H1 (cell line): Measurements from ENCODE around the gene TYRP1. TPM values are rescaled to one million over a fixed set of nuclear protein-coding genes. Genes with fewer than 3 reads are reported as not detected.

ENCODE experiments used
- CTCF ChIA-PET: fragments of 300-600 bp; sonication (Branson Sonifier 250); formaldehyde crosslinking; loops from one replicate; lab custom pipeline; 2021; ENCODE audit not compliant: partially characterized antibody; lab: Charles Lee
- POLR2A ChIA-PET: fragments of 300-600 bp; sonication (Branson Sonifier 250); formaldehyde crosslinking; loops from one replicate; lab custom pipeline; 2021; ENCODE audit warnings: inconsistent platforms; ENCODE audit not compliant: partially characterized antibody; lab: Charles Lee
- DNase-seq, 2 experiments: peaks; one replicate each; pipeline versions ENCODE4 v3.0.0 to v3.0.0-alpha.2; 2010 to 2022; ENCODE audit warnings: low spot score in 2 of 2, low read depth in 1 of 2, mixed read lengths in 1 of 2
- FAIRE-seq: peaks from 2 replicates; lab custom pipeline; 2011; peaks lifted over from hg19 to GRCh38; lab: Jason Lieb, UNC
- H2AFZ ChIP-seq: 2 replicates; pipeline ENCODE4 v1.8.1; 2012; ENCODE audit warnings: low read length, inconsistent platforms
- H2AK5ac ChIP-seq: 2 replicates; pipeline ENCODE4 v1.6.1; 2013; ENCODE audit warnings: low read depth, low read length
- H2BK120ac ChIP-seq: replicated peaks from 2 replicates; pipeline ENCODE3; 2013; ENCODE audit warnings: low read depth, low read length, inconsistent platforms
- H2BK12ac ChIP-seq: 2 replicates; pipeline ENCODE4 v1.6.1; 2013; ENCODE audit warnings: low read depth, low read length
- H2BK15ac ChIP-seq: 2 replicates; pipeline ENCODE4 v1.6.1; 2013; ENCODE audit warnings: low read length
- H2BK20ac ChIP-seq: 2 replicates; pipeline ENCODE4 v1.6.1; 2013; ENCODE audit warnings: low read length
- H2BK5ac ChIP-seq: 2 replicates; pipeline ENCODE4 v1.6.1; 2013; ENCODE audit warnings: low read depth, low read length
- H3K14ac ChIP-seq: 2 replicates; pipeline ENCODE4 v1.6.1; 2013; ENCODE audit warnings: inconsistent platforms; ENCODE audit not compliant: insufficient read length
- H3K18ac ChIP-seq: 2 replicates; pipeline ENCODE4 v1.6.1; 2013; ENCODE audit warnings: low read length; ENCODE audit errors: extremely low read depth
- H3K23ac ChIP-seq: 2 replicates; pipeline ENCODE4 v1.6.1; 2013; ENCODE audit warnings: inconsistent platforms; ENCODE audit not compliant: insufficient read length
- H3K23me2 ChIP-seq: 2 replicates; pipeline ENCODE4 v1.6.1; 2013; ENCODE audit warnings: low read depth, low read length
- H3K27ac ChIP-seq: 2 replicates; pipeline ENCODE4 v1.6.1; 2011; ENCODE audit warnings: low read depth, low read length, inconsistent platforms
- H3K27me3 ChIP-seq, 4 experiments: replicated peaks in 1 of 4; 1 replicate in 1 of 4; 2 replicates in 3 of 4; pipeline versions ENCODE4 v1.6.1 to v1.8.1; 2011 to 2013; ENCODE audit warnings: low read length in 3 of 4, mild to moderate bottlenecking in 3 of 4, inconsistent platforms in 2 of 4, mixed read lengths in 2 of 4, moderate library complexity in 1 of 4; ENCODE audit not compliant: control insufficient read depth in 3 of 4, insufficient read depth in 3 of 4; ENCODE audit errors: extremely low read depth in 1 of 4
- H3K36me3 ChIP-seq, 4 experiments: 2 replicates each; pipeline versions ENCODE4 v1.6.1 to v1.8.1; 2011 to 2013; ENCODE audit warnings: mild to moderate bottlenecking in 4 of 4, low read length in 3 of 4, moderate library complexity in 2 of 4, control low read depth in 1 of 4, inconsistent platforms in 1 of 4; ENCODE audit not compliant: insufficient read depth in 4 of 4, control insufficient read depth in 2 of 4
- H3K4ac ChIP-seq: replicated peaks from 2 replicates; pipeline ENCODE3; 2013; ENCODE audit warnings: low read length, low read depth, mixed read lengths, inconsistent platforms; ENCODE audit not compliant: insufficient read length
- H3K4me1 ChIP-seq, 4 experiments: replicated peaks in 1 of 4; 1 replicate in 1 of 4; 2 replicates in 3 of 4; pipeline versions ENCODE4 v1.6.1 to v1.8.1; 2011 to 2013; ENCODE audit warnings: low read length in 3 of 4, inconsistent platforms in 2 of 4, mixed read lengths in 1 of 4; ENCODE audit not compliant: insufficient read depth in 4 of 4, control insufficient read depth in 3 of 4
- H3K4me2 ChIP-seq, 2 experiments: 2 replicates each; pipeline versions ENCODE4 v1.6.1 to v1.8.1; 2011 to 2013; ENCODE audit warnings: low read depth in 2 of 2, low read length in 2 of 2, control low read depth in 1 of 2, inconsistent platforms in 1 of 2, mild to moderate bottlenecking in 1 of 2; ENCODE audit not compliant: insufficient read depth in 1 of 2
- H3K4me3 ChIP-seq, 4 experiments: fragments of 200-600, 300-600 bp in 1 of 4; sonication (generic), shearing (Covaris generic), sonication (Bioruptor Twin) in 1 of 4; 2 replicates each; pipeline versions ENCODE4 v1.5.1 to v1.8.1; 2011 to 2016; ENCODE audit warnings: low read length in 4 of 4, low read depth in 3 of 4, control low read depth in 2 of 4, inconsistent platforms in 2 of 4, mild to moderate bottlenecking in 2 of 4, mixed read lengths in 1 of 4, moderate library complexity in 1 of 4; ENCODE audit not compliant: insufficient read depth in 2 of 4; ENCODE audit errors: extremely low read depth in 1 of 4
- H3K56ac ChIP-seq: replicated peaks from 2 replicates; pipeline ENCODE3; 2013; ENCODE audit warnings: low read depth, mild to moderate bottlenecking, mixed read lengths, low read length, inconsistent platforms; ENCODE audit not compliant: insufficient read length
- H3K79me1 ChIP-seq: 2 replicates; pipeline ENCODE4 v1.6.1; 2013; ENCODE audit warnings: low read depth, low read length, control low read depth
- H3K79me2 ChIP-seq, 2 experiments: 2 replicates each; pipeline versions ENCODE4 v1.6.1 to v1.8.1; 2012 to 2013; ENCODE audit warnings: low read length in 2 of 2, mild to moderate bottlenecking in 2 of 2, inconsistent platforms in 1 of 2; ENCODE audit not compliant: insufficient read depth in 2 of 2, control insufficient read depth in 1 of 2
- H3K9ac ChIP-seq, 4 experiments: replicated peaks in 1 of 4; 1 replicate in 1 of 4; 2 replicates in 3 of 4; pipeline versions ENCODE4 v1.6.1 to v1.8.1; 2011 to 2013; ENCODE audit warnings: low read depth in 3 of 4, low read length in 3 of 4, control low read depth in 2 of 4, mild to moderate bottlenecking in 2 of 4, moderate library complexity in 2 of 4, inconsistent platforms in 1 of 4; ENCODE audit errors: extremely low read depth in 1 of 4
- H3K9me3 ChIP-seq, 2 experiments: 2 replicates each; pipeline versions ENCODE4 v1.6.1 to v1.8.1; 2012 to 2013; ENCODE audit warnings: mild to moderate bottlenecking in 2 of 2, moderate library complexity in 2 of 2, control low read depth in 1 of 2, inconsistent platforms in 1 of 2, low read depth in 1 of 2, low read length in 1 of 2, mixed read lengths in 1 of 2; ENCODE audit not compliant: insufficient read depth in 2 of 2
- H4K20me1 ChIP-seq, 2 experiments: replicated peaks in 1 of 2; 2 replicates each; pipeline versions ENCODE3 to v1.8.1; 2011 to 2013; ENCODE audit warnings: inconsistent platforms in 2 of 2, low read length in 2 of 2, mild to moderate bottlenecking in 1 of 2; ENCODE audit not compliant: insufficient read depth in 2 of 2, control insufficient read depth in 1 of 2
- H4K5ac ChIP-seq: 2 replicates; pipeline ENCODE4 v1.6.1; 2013; ENCODE audit warnings: low read length, low read depth, mixed read lengths, inconsistent platforms; ENCODE audit not compliant: insufficient read length
- H4K8ac ChIP-seq: 2 replicates; pipeline ENCODE4 v1.8.0; 2013; ENCODE audit warnings: mild to moderate bottlenecking, moderate library complexity, low read length, inconsistent platforms; ENCODE audit not compliant: insufficient read depth; ENCODE audit errors: extremely low read depth
- H4K91ac ChIP-seq: replicated peaks from 2 replicates; pipeline ENCODE3; 2013; ENCODE audit warnings: low read length, mixed read lengths, inconsistent platforms; ENCODE audit not compliant: insufficient read length
- POLR2AphosphoS5 ChIP-seq: IDR thresholded peaks from 2 replicates; pipeline ENCODE4 v1.6.1; 2011; ENCODE audit warnings: low read depth, low read length
- TEAD4 ChIP-seq: IDR thresholded peaks from 2 replicates; pipeline ENCODE4 v1.6.1; 2012; ENCODE audit warnings: low read depth, low read length, inconsistent platforms, mixed read lengths
- WGBS, 2 experiments: shearing (Covaris generic) in 1 of 2; methylation state at CpG; one replicate each; pipeline versions ENCODE4 v1.1.6 to v1.1.7; 2013 to 2015; ENCODE audit warnings: low lambda C conversion rate in 2 of 2, mixed read lengths in 2 of 2, inconsistent platforms in 1 of 2, low coverage in 1 of 2, missing lambda C conversion rate in 1 of 2; ENCODE audit not compliant: insufficient replicate concordance in 2 of 2, insufficient coverage in 1 of 2, insufficient read length in 1 of 2; ENCODE audit errors: extremely low coverage in 1 of 2, missing lambda C conversion rate in 1 of 2; 5-methylcytosine and 5-hydroxymethylcytosine counted together
- polyA plus RNA-seq, 7 experiments: library from polyadenylated mRNA; depleted of rRNA in 3 of 7; stranded (reverse) in 5 of 7; unstranded in 2 of 7; fragments of >200 nt in 5 of 7; fragments of 200-250 nt in 2 of 7; gene quantifications; 1 replicate in 5 of 7; 2 replicates in 1 of 7; 4 replicates in 1 of 7; pipeline versions ENCODE4 v1.2.1 to v1.2.3, GENCODE V29; 2011 to 2013; ENCODE audit warnings: missing spikeins in 2 of 7, mixed read lengths in 2 of 7
- total RNA-seq: library from RNA; stranded (reverse); fragmentation: NEBNext Ultra II Directional; extraction: Animal tissue kit (Norgen Biotek cat#: 25700); gene quantifications from 2 replicates; pipeline ENCODE4 v1.2.1, GENCODE V29; 2021

TYRP1 gene
- total and polyA plus RNA-seq, 2 of the 8 experiments (the other 6 are each of a cell fraction or from before 2014, with no cell fraction given): 0.15 TPM; not detected in 1

DNA sequence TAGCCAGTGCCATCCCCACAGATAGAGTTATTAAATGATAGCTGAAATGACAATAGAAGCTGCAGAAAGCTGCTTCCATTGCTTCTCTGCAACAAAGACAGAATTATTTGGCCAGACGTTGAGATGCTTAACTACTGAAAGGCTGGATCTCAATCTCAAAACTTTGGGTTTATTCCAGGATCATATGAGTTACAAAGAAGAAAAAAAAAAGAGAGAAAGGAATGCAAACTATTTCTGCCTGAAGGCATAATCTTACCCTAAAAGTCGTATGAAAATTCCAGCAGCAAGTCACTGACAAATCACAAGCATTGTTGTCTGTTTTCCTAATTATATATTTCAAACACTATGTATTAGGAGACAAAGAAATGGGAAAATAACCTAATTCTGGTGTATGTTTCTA is 12.8 kb upstream of the TYRP1 start:
- Histone ChIP-seq H3K9ac (no peak overlapping the region), H3K79me1 (no peaks in the 10 kb centered on the region), H4K91ac (no peak overlapping the region), H4K20me1 (no peaks in the 10 kb centered on the region), H3K23ac (no peak overlapping the region), H2AK5ac (no peak overlapping the region)
- POLR2A ChIA-PET: no interaction called here
- TF ChIP-seq POLR2AphosphoS5 (no peak), TEAD4 (peak; percentile 41; the same call in 1 of the 2 replicates)
- TF ChIP-seq, all 59 proteins: peak for 1
- Histone ChIP-seq H3K23me2 (no peaks in the 10 kb centered on the region; the same call in 1 of the 2 replicates), H4K8ac (no peak overlapping the region), H2BK20ac (no peak overlapping the region), H2BK120ac (no peak overlapping the region), H2BK5ac (no peak overlapping the region), H3K4ac (no peak overlapping the region), H3K56ac (no peak overlapping the region), H3K4me3 (no peak overlapping the region), H4K5ac (no peak overlapping the region), H3K14ac (no peak overlapping the region), H2AFZ (no peak overlapping the region), H3K4me1 (0 out of 7 replicates have a peak, but pooled peaks cover 0 to 2% (median 0%) of the 10 kb centered on the region in 4 experiments), H3K79me2 (no peaks in the 10 kb centered on the region), H3K9me3 (no peaks in the 10 kb centered on the region), H2BK12ac (no peak overlapping the region), H2BK15ac (no peak overlapping the region), H3K4me2 (no peak overlapping the region), H3K18ac (no peak overlapping the region), H3K27ac (no peak overlapping the region), H3K36me3 (no peaks in the 10 kb centered on the region), H3K27me3 (no peaks in the 10 kb centered on the region)
- CTCF ChIA-PET: no interaction called here
- no peak for FAIRE-seq
- DNase-seq: no peak
- 46% methylated on average over 2 of the region's 2 CpGs; no CpG with 5 or more reads in 1 of the 2 experiments for WGBS, 2 experiments
